GM12801 (cell line): ENCODE data around the gene RPL14.

Experiments used
- CTCF ChIP-seq: IDR thresholded peaks from one replicate; pipeline ENCODE4 v1.5.1; 2011; ENCODE audit warnings: control low read depth; ENCODE audit not compliant: insufficient read length; ENCODE audit errors: extremely low read depth

The RPL14 gene

GRCh38 chr3:40437889-40438288 is 19.2 kb upstream of the RPL14 start:
- no peak for TF ChIP-seq CTCF

- no peak for TF ChIP-seq CTCF
Measured at GRCh38 chr3:40445062-40445461, 12.1 kb upstream of the RPL14 start.

- no peak for TF ChIP-seq CTCF
Measured at GRCh38 chr3:40445880-40446279, 11.3 kb upstream of the RPL14 start.

GRCh38 chr3:40450438-40450837 is 6.7 kb upstream of the RPL14 start:
- no peak for TF ChIP-seq CTCF

- no peak for TF ChIP-seq CTCF
Measured at GRCh38 chr3:40451551-40451950, 5.6 kb upstream of the RPL14 start.

- TF ChIP-seq CTCF = no peak
Measured at GRCh38 chr3:40452057-40452456, 5.1 kb upstream of the RPL14 start.

- no peak for TF ChIP-seq CTCF
Measured at GRCh38 chr3:40452562-40452875, 4.6 kb upstream of the RPL14 start.
